HG03103 (cell line): ENCODE data around the gene RNF11.
"Not testable (repeated sequence)": the region's sequence is repeated elsewhere in the genome, so short reads cannot be mapped to it uniquely, and the experiment has no call there.

Source experiments
- ATAC-seq: cut with Tn5 transposase; IDR thresholded peaks from one replicate; pipeline ENCODE4 v1.9.1; 2021; ENCODE audit warnings: low read depth; ENCODE audit not compliant: unreplicated experiment

Gene RNF11

GRCh38 chr1:51227231-51227960 lies 8.7 kb upstream of the RNF11 start:
- ATAC-seq, result not testable (repeated sequence)

DNA sequence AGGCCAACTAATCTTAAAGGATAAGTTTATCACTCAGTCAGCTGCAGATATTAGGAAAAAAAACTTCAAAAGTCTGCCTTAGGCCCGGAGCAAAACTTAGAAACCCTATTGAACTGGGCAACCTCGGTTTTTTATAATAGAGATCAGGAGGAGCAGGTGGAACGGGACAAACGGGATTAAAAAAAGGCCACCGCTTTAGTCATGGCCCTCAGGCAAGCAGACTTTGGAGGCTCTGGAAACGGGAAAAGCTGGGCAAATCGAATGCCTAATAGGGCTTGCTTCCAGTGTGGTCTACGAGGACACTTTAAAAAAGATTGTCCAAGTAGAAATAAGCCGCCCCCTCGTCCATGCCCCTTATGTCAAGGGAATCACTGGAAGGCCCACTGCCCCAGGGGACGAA lies 7.6 kb upstream of the RNF11 start:
- not testable (repeated sequence) for ATAC-seq

- no peak for ATAC-seq
These were observed 5.5 kb upstream of the RNF11 start for GRCh38 chr1:51230501-51231078.

DNA sequence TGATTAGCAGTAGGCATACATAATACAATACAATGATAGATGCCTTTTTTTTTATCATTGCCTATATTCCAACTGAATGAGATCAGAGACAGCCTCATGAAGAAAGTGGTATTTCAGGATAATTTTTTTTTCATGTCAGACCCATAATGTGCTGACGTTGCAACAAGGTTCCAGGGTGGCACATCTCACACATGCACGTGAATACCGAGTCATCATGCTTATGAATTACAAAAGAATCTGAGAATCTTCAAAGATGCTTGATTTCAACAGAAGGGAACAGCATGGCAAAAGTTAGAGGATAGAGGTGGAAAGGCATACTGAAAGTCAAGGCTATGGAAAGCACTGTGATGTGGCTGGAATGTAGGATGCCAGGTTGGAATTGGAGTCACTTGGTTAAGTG lies 5.0 kb upstream of the RNF11 start:
- no peak for ATAC-seq

DNA sequence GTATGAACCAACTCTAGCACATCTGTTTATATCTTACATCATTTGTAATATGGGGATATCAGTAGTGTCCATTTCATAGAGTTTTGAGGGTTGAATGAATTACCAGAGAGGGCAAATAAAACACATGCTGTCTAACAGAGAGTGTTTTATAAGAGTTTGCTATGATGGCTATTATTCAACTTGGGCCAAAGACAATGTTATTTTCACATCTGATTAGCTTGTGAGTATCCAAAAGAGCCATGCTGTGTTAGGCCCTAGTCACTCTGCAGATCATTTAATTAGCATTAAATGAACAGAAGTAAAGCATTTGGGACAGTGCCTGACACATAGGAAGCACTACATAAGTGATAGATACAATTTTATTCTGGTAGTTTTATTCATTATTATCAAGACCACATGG lies 4.2 kb upstream of the RNF11 start:
- ATAC-seq, result no peak

DNA sequence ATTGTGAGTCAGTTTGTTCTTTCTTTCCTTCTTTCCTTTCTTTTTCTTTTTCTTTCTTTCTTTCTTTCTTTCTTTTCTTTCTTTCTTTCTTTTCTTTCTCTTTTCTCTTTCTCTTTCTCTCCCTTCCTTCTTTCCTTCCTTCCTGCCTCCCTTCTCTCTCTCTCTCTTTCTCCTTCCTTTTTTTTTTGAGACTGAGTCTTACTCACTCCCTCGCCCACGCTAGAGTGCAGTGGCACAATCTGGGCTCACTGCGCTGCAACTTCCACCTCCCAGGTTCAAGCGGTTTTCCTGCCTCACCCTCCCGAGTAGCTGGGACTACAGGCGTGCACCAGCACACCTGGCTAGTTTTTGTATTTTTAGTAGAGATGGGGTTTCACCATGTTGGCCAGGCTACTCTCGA lies 1.8 kb upstream of the RNF11 start:
- not testable (repeated sequence) for ATAC-seq

- ATAC-seq, result peak; percentile 49
These were observed 1.2 kb upstream of the RNF11 start for GRCh38 chr1:51234721-51235425.

GRCh38 chr1:51236531-51237350 lies 668 bp downstream of the RNF11 start:
- ATAC-seq, result peak; percentile 14

DNA sequence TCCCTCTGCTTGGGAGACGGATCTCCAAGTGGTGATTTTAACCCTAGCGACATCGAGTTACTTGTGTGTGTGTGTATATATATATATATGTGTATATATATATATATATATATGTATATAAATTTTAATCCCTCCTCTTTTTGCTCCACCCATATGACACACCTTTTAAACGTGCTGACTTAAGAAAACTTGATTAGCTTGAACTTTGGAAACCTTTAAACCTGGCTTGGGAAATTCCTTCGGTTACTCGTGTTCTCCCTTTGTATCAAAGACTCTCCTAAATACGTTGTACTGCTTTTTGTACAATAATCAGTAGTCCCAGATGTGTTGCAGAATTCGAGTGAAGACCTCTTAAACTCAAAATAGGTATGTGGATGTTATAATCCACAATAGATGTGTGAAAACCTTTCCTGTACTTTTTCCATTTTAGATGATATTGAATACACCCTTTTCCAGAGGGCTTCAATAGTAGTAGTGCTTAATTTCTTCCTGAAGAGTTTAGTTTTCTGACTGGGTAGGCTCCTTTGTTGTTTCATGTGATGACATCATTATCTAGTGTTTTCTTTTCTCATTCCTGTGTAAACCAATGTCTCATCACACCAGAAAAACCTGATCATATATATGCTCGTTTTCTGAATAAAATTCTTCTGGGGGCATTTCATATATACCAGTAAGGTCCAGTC lies 1.4 kb downstream of the RNF11 start:
- ATAC-seq, result no peak

DNA sequence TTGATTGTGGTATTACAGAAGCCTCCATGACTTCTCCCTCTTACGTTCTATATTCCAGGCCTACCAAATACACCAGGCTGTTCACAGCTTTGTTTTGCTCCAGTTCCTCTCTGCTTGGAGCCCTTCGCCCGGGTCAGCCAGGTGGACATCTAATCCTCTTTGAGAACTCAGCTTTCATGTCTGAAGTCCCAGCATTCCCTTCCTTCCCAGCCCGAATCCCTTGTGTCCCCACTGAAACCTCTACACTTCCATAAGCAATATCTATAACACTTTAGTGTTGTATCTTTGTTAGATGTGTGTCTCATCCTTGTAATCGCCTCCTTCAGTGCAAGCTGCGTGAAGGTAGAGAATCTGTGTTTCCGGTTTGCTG lies 1.9 kb downstream of the RNF11 start:
- no peak for ATAC-seq

- ATAC-seq, result no peak
These were observed 4.0 kb downstream of the RNF11 start for GRCh38 chr1:51240084-51240483.

GRCh38 chr1:51241119-51241518 lies 5.0 kb downstream of the RNF11 start:
- no peak for ATAC-seq

DNA sequence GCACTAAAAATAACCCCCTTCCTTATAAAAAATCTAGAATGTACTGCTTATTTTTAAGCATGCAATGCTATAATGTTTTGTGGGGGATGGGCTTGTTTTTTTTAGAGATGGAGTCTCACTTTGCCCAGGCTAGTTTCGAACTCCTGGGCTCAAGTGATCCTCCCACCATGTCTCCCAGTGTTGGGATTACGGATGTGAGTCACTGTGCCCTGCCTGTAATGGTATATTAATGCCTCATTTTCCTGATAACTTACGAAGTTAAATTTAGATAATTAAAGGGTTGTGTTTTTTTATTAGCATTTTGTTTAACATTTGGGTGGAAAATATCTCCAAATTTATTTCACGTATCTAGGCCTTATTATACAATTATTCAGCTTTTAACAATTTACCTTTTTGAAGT lies 6.5 kb downstream of the RNF11 start:
- ATAC-seq, result no peak

DNA sequence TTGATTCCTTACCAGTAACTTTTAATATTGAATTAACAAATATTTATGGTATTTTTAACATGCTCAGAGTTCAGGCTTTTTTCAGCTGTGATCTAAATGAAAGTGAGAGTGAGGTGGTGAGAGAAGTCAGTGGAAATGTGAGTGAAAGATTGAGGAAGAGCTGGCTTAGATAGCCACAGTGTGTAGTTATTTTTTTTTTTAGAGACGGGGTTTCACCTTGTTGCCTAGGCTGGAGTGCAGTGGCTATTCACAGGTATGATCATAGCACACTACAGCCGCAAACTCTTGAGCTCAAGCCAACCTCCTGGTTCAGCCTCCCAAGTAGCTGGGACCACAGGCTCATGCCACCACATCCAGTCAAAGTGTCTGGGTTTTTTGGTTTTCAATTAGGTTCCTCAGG lies 10.9 kb downstream of the RNF11 start:
- peak; percentile 74 for ATAC-seq

DNA sequence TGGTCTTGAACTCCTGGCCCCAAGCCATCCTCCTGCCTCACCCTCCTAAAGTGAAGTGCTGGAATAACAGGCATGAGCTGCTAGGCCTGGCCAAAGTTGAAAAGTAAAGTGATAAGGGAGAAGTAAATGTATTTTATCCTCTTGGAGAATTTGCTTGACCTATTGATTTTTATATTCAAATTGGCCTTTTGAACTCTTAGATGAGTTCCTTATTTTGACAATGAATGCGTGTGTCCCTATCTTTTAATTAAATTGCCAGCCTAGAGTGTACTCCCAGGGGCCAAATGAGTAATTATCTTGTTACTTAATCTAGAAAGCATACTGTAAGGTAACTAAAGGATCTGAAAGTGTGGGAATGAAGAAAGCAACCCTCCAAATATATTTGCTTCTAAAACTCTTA lies 11.4 kb downstream of the RNF11 start:
- no peak for ATAC-seq

GRCh38 chr1:51249445-51249844 lies 13.4 kb downstream of the RNF11 start:
- ATAC-seq, result no peak

DNA sequence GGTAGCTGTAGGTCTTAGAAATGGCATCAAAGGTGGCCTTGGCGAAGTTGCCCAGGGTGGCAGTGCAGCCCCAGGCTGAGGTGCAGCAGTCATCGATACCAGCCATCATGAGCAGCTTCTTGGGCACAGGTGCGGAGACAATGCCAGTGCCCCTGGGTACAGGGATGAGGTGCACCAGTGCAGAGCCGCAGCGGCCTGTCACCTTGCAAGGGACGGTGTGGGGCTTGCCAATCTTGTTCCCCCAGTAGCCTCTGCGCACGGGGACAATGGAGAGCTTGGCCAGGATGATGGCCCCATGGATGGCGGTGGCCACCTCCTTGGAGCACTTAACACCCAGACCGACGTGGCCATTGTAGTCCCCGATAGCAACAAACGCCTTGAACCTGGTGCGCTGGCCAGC lies 14.7 kb downstream of the RNF11 start:
- ATAC-seq, result not testable (repeated sequence)

DNA sequence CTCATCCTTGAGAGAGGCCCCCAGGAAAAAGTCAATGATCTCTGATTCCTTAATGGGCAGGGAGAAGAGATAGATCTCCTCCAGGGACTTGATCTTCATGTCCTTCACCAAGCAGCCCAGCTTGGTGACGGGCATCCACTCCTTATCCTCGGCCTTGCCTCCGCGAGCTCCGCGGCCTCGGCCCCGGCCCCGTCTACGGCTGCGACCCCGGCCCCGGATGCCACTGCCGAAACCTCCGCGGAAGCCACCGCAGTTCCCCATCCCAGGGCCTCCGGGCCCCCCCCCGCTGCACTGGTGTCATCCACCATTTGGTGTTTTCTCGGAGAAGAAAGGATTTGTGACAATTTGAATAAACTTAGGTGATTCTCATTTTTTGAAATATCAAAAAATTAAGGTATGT lies 15.1 kb downstream of the RNF11 start:
- not testable (repeated sequence) for ATAC-seq

DNA sequence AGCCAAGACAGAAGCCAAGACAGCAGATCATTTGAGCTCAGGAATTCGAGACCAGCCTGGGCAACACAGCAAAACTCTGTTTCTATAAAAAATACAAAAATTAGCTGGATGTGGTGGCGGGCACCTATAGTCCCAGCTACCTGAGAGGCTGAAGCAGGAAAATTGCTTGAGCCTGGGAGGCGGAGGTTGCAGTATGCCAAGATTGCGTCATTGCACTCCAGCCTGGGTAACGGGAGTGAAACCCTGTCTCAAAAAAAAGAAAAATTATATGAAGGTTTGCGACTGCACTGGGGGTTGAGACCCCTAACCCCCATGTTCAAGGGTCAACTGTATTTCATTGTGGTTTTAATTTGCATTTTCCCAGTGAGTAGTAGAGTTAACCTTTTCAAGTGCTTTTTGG lies 16.3 kb downstream of the RNF11 start:
- no peak for ATAC-seq

DNA sequence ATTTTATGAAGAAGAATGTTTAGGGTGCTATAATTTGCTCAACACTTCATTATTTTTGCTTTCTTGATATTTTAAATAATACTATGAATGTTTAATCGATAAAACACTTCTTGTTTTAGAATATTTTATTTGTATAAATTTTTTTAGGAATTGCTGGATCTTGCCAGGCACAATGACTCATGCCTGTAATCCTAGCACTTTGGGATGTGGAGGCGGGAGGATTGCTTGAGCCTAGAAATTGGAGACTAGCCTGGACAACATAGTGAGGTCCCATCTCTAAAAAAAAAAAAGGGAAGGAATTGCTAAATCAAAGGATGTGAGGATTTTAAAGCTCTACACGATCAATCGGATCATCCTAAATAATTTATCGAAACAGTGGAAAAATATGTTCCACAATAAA lies 17.6 kb downstream of the RNF11 start:
- no peak for ATAC-seq

- ATAC-seq, result no peak
These were observed 19.3 kb downstream of the RNF11 start for GRCh38 chr1:51255331-51255730.
